HCT116 (cell line): ENCODE measurements around the gene MPHOSPH10.

Experiments
- EZH2 ChIP-seq: fragments of 200-600 bp; sonication (generic); IDR thresholded peaks from 2 replicates; pipeline ENCODE4 v1.6.1; 2017; ENCODE audit warnings: antibody characterized with exemption, mixed run types
- TF ChIP-seq, protein P1 (sequence below), 3 experiments: fragments of 200-600 bp in 1 of 3; sonication (generic) in 1 of 3; IDR thresholded peaks in 2 of 3; conservative IDR thresholded peaks in 1 of 3; 2 replicates each; pipeline ENCODE4 v1.5.1; 2012 to 2017; ENCODE audit warnings: low read depth in 2 of 3, low read length in 2 of 3, antibody characterized with exemption in 1 of 3, borderline replicate concordance in 1 of 3, control low read depth in 1 of 3, mild to moderate bottlenecking in 1 of 3, mixed read lengths in 1 of 3, mixed run types in 1 of 3, moderate library complexity in 1 of 3; ENCODE audit not compliant: insufficient read depth in 1 of 3
- TF ChIP-seq, protein P2 (sequence below): IDR thresholded peaks from 2 replicates; pipeline ENCODE4 v1.6.1; 2012; ENCODE audit warnings: low read depth

DNA sequence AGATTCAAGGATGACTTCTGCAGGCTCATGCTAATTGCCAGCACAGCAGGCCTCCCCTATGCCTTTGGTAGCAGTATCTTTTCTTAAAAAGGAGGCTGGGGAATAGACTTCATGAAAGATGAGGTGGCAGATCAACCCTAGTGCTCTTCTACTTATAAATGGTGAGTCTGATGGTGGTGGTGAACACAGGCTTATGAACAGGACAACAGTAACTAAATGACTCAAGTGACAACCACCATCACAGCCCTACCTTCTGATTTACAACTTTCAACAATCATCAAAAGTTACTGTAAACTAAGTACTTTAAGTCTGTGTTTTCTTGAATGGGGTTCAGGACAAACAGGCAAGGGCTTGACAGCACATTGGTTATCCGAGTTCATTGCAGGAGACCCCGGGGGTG lies 57.2 kb downstream of the MPHOSPH10 start:
- TF ChIP-seq, protein P1, sequence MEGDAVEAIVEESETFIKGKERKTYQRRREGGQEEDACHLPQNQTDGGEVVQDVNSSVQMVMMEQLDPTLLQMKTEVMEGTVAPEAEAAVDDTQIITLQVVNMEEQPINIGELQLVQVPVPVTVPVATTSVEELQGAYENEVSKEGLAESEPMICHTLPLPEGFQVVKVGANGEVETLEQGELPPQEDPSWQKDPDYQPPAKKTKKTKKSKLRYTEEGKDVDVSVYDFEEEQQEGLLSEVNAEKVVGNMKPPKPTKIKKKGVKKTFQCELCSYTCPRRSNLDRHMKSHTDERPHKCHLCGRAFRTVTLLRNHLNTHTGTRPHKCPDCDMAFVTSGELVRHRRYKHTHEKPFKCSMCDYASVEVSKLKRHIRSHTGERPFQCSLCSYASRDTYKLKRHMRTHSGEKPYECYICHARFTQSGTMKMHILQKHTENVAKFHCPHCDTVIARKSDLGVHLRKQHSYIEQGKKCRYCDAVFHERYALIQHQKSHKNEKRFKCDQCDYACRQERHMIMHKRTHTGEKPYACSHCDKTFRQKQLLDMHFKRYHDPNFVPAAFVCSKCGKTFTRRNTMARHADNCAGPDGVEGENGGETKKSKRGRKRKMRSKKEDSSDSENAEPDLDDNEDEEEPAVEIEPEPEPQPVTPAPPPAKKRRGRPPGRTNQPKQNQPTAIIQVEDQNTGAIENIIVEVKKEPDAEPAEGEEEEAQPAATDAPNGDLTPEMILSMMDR (IDR thresholded peaks at IDR 0.05 in 2 of 3, conservative IDR thresholded peaks at IDR 0.05 in 1 of 3; ENCODE audit: borderline replicate concordance in 1 of 3, insufficient read depth in 1 of 3, low read depth in 2 of 3, low read length in 2 of 3), result no peak
- TF ChIP-seq EZH2, result no peak
- TF ChIP-seq, protein P2, sequence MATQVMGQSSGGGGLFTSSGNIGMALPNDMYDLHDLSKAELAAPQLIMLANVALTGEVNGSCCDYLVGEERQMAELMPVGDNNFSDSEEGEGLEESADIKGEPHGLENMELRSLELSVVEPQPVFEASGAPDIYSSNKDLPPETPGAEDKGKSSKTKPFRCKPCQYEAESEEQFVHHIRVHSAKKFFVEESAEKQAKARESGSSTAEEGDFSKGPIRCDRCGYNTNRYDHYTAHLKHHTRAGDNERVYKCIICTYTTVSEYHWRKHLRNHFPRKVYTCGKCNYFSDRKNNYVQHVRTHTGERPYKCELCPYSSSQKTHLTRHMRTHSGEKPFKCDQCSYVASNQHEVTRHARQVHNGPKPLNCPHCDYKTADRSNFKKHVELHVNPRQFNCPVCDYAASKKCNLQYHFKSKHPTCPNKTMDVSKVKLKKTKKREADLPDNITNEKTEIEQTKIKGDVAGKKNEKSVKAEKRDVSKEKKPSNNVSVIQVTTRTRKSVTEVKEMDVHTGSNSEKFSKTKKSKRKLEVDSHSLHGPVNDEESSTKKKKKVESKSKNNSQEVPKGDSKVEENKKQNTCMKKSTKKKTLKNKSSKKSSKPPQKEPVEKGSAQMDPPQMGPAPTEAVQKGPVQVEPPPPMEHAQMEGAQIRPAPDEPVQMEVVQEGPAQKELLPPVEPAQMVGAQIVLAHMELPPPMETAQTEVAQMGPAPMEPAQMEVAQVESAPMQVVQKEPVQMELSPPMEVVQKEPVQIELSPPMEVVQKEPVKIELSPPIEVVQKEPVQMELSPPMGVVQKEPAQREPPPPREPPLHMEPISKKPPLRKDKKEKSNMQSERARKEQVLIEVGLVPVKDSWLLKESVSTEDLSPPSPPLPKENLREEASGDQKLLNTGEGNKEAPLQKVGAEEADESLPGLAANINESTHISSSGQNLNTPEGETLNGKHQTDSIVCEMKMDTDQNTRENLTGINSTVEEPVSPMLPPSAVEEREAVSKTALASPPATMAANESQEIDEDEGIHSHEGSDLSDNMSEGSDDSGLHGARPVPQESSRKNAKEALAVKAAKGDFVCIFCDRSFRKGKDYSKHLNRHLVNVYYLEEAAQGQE, result no peak
